Body of pancreas (tissue), 4 donors: ENCODE results near the gene ARNT2. TPM values are rescaled to one million over a fixed set of nuclear protein-coding genes. Genes with fewer than 3 reads are reported as not detected.

Experiments
- ATAC-seq: fragments of 150-250 bp; one replicate; pipeline ENCODE4 v1.9.1; 2016
- DNase-seq, 4 donors: peaks; one replicate each; pipeline ENCODE4 v3.0.0-alpha.2; 2019
- H3K27ac ChIP-seq, 4 donors: fragments of 200-600 bp; sonication (generic); 1 replicate in 3 of 4; 2 replicates in 1 of 4; pipeline versions ENCODE4 v1.5.1 to v1.6.1; 2016 to 2019; ENCODE audit warnings: mild to moderate bottlenecking in 1 of 4, mixed read lengths in 1 of 4, moderate library complexity in 1 of 4
- H3K27me3 ChIP-seq, 2 donors: fragments of 200-600 bp; sonication (generic); one replicate each; pipeline ENCODE4 v1.6.0; 2016; ENCODE audit warnings: mild to moderate bottlenecking in 1 of 2
- H3K36me3 ChIP-seq, 2 donors: fragments of 200-600 bp; sonication (generic); replicated peaks in 1 of 2; 2 replicates each; pipeline ENCODE4 v1.5.1; 2016; ENCODE audit warnings: low read depth in 2 of 2; ENCODE audit not compliant: insufficient read depth in 1 of 2
- H3K4me1 ChIP-seq: fragments of 200-600 bp; sonication (generic); one replicate; pipeline ENCODE4 v1.6.0; 2016
- H3K4me3 ChIP-seq, 2 donors: fragments of 200-600 bp; sonication (generic); 1 replicate in 1 of 2; 2 replicates in 1 of 2; pipeline ENCODE4 v1.5.1; 2016 to 2019
- H3K9me3 ChIP-seq, 3 donors: fragments of 200-600 bp; sonication (generic); 1 replicate in 2 of 3; 2 replicates in 1 of 3; pipeline ENCODE4 v1.5.1; 2016
- POLR2A ChIP-seq, 3 donors: fragments of 450-650 bp; IDR thresholded peaks; one replicate each; pipeline ENCODE4 v1.6.1; 2016; ENCODE audit warnings: antibody characterized with exemption in 3 of 3, mild to moderate bottlenecking in 2 of 3
- WGBS, 2 donors: methylation state at CpG; one replicate each; pipeline ENCODE4 v1.1.5; 2017; 5-methylcytosine and 5-hydroxymethylcytosine counted together
- intact Hi-C: fragments of 100-400 bp; cut with DNase I; formaldehyde crosslinking; loops from one replicate; pipeline ENCODE4 v1.15.1; 2023
- total RNA-seq, 2 donors: library from RNA; depleted of rRNA; stranded (reverse); fragments of >200 nt; gene quantifications; one replicate each; pipeline ENCODE4 v1.1.0, GENCODE V29; 2016
- TF ChIP-seq, protein P1 (sequence below), 7 experiments: fragments of 450-650 bp in 4 of 7; fragments of 200-600 bp in 3 of 7; sonication (generic) in 3 of 7; IDR thresholded peaks; one replicate each; pipeline ENCODE4 v1.5.1; 2016 to 2019; ENCODE audit warnings: antibody characterized with exemption in 7 of 7

The ARNT2 gene
- total RNA-seq, 2 donors from 2014 or later: 5.3 to 5.4 TPM

DNA sequence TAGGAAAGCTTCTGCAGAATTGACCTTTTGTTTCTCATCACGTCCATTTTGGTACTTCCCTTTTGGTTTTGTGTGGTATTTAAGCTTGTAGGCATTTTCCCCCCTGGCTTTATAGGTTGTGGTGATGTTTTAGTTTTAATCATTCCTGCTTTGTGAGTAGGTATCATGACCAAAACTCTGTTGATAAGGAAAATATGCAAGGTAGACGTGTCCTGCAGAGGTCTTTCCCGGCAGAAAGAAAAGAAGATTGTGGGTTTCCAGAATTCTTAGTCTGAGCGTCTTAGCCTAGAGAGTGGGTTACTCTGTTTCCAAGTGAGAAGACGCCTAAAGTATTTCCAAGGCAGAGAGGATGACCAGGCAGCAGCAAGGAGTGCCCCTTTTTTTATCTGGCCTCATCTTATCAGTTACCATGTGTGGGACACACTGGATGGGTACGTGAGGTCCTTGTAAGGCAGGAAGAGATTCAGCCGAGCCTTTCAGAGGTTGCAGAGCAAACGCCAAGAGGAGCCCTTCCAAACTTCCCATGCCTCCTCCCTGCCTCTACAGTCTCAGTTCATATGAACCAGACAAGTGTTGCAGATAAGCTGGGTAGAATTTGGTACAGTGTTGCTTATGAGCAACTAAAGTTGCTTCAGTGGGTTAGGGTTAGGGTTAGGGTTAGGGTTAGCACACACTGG, 58.8 kb downstream of the ARNT2 start:
- Histone ChIP-seq H3K9me3 (no peaks in the 10 kb centered on the region), H3K36me3 (no peaks in the 10 kb centered on the region), H3K4me3 (no peak overlapping the region), H3K4me1 (no peaks in the 10 kb centered on the region), H3K27ac (no peak overlapping the region), H3K27me3 (no peaks in the 10 kb centered on the region)
- ATAC-seq: no peak
- TF ChIP-seq POLR2A (IDR thresholded peaks at IDR 0.05): no peak
- TF ChIP-seq, protein P1, sequence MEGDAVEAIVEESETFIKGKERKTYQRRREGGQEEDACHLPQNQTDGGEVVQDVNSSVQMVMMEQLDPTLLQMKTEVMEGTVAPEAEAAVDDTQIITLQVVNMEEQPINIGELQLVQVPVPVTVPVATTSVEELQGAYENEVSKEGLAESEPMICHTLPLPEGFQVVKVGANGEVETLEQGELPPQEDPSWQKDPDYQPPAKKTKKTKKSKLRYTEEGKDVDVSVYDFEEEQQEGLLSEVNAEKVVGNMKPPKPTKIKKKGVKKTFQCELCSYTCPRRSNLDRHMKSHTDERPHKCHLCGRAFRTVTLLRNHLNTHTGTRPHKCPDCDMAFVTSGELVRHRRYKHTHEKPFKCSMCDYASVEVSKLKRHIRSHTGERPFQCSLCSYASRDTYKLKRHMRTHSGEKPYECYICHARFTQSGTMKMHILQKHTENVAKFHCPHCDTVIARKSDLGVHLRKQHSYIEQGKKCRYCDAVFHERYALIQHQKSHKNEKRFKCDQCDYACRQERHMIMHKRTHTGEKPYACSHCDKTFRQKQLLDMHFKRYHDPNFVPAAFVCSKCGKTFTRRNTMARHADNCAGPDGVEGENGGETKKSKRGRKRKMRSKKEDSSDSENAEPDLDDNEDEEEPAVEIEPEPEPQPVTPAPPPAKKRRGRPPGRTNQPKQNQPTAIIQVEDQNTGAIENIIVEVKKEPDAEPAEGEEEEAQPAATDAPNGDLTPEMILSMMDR (IDR thresholded peaks at IDR 0.05): no peak
- DNase-seq: no peak
- intact Hi-C loops: no loop called here
- 73 to 77% methylated on average over 8 of the region's 8 CpGs for WGBS, 2 donors

DNA sequence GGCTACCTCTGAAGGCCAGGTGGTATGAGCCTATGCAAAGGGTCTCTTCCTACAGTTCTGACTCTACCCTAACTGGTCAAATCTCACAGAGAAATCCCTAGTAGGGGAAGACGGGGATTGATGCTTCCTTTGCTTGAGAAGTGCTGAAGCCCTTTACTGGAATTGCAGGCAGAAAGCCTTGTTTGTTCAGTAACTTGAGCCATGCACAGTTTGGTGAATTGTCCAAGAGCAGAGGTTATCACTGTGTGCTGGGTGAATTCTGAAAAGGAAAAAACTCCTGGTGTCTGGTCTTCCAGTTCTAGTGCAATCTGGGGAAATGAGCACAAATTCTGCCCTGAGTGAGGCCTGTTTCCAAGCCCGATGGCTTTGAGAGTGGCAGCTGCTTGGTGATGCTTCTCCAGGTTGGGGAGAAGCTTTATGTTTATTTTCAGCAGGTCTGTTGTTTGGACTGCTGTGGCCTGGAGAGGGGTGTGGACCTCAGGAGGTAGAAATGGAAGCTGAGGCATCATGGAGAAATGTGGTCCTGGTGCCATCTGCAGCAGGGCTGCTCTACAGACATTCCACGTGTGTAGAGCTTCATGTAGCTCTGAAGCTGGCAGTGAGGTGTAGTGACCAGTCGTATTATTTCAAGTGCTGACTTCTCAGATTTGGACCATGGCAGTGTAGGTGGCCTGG, 60.9 kb downstream of the ARNT2 start:
- no peaks in the 10 kb centered on the region for H3K4me1 ChIP-seq
- no peaks in the 10 kb centered on the region for H3K27me3 ChIP-seq
- DNase-seq: no peak
- WGBS, 2 donors: 71 to 89% methylated on average over 4 of the region's 4 CpGs
- H3K9me3 ChIP-seq: no peaks in the 10 kb centered on the region
- intact Hi-C loops: no loop called here
- no peak for ATAC-seq
- no peak for TF ChIP-seq POLR2A (IDR thresholded peaks at IDR 0.05)
- TF ChIP-seq, protein P1 (IDR thresholded peaks at IDR 0.05): no peak
- no peak overlapping the region for H3K27ac ChIP-seq
- H3K4me3 ChIP-seq: no peak overlapping the region
- no peaks in the 10 kb centered on the region for H3K36me3 ChIP-seq

DNA sequence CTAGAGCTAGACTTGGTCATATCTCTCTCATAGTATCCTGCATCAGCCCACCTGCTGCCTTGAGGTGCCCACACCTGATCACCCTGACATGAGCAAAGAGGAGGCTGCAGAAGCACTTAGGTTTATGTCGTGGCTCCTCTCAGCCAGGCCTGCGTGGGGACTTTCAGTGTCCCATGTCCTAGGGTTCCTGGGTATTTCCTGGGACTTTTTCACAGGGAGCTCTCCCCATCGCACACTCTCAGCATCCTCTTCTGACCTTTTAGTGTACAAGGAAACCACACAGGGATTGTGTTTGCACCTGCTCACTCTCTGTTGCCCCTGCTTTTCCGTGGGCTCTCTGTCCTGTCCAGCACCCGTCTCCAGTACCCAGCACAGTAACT, 61.4 kb downstream of the ARNT2 start:
- Histone ChIP-seq H3K36me3 (no peaks in the 10 kb centered on the region), H3K4me1 (no peaks in the 10 kb centered on the region), H3K4me3 (no peak overlapping the region), H3K27me3 (no peaks in the 10 kb centered on the region), H3K9me3 (no peaks in the 10 kb centered on the region), H3K27ac (no peak overlapping the region)
- intact Hi-C loops: no loop called here
- TF ChIP-seq POLR2A (IDR thresholded peaks at IDR 0.05): no peak
- TF ChIP-seq, protein P1 (IDR thresholded peaks at IDR 0.05): no peak
- no peak for DNase-seq
- ATAC-seq: no peak
- WGBS, 2 donors: 84 to 87% methylated on average over 5 of the region's 5 CpGs

DNA sequence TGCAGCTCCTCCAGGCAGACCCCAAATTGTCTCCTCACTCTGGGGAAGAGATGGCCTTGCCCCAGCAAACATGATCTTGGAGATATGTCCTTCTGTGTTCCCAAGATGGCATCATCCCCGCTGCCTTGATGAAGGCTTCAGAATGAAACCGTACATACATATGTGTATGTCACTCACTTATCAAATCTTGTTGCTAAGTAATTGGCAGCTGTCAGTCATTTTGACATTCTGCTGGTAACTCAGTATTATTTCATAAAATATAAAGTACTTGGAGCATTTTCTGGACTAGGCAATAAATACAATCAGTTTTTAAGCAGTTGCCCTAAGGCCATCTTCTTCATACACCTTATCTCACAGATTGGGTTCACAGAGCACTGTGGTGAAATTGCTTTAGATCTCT, 62.4 kb downstream of the ARNT2 start:
- H3K4me3 ChIP-seq: no peak overlapping the region
- no peaks in the 10 kb centered on the region for H3K9me3 ChIP-seq
- no peak overlapping the region for H3K27ac ChIP-seq
- DNase-seq (no peak), ATAC-seq (no peak)
- intact Hi-C loops: no loop called here
- H3K36me3 ChIP-seq: no peaks in the 10 kb centered on the region
- H3K4me1 ChIP-seq: no peaks in the 10 kb centered on the region
- WGBS, 2 donors: 88 to 90% methylated on average over 2 of the region's 2 CpGs
- H3K27me3 ChIP-seq: no peaks in the 10 kb centered on the region
- TF ChIP-seq POLR2A (IDR thresholded peaks at IDR 0.05): no peak

DNA sequence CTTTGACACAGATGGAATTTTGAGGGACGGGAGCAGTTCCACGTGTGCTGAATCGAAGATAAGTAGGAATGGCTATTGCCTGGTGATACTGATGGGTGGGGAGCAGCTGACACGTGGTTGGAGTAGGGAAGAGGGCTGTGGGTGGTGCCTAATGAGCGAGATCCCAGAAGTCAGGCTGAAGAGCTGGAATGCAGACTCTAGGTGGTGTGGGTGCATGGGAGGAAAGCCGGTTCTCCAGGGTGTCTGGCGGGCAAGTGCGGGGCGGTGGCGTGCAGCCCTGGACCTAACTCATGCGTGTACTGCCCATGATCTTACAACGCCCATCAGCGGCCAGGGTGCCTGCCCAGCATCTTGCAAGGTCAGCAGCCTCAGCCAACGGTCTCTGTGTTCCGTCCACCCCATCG, 63.1 kb downstream of the ARNT2 start:
- Histone ChIP-seq H3K36me3 (no peaks in the 10 kb centered on the region), H3K27me3 (no peaks in the 10 kb centered on the region), H3K27ac (no peak overlapping the region), H3K4me3 (no peak overlapping the region), H3K9me3 (no peaks in the 10 kb centered on the region), H3K4me1 (no peaks in the 10 kb centered on the region)
- WGBS, 2 donors: 83 to 85% methylated on average over 15 to 16 of the region's 16 CpGs
- intact Hi-C loops: no loop called here
- ATAC-seq (no peak), DNase-seq (no peak)
- TF ChIP-seq, protein P1 (IDR thresholded peaks at IDR 0.05): no peak
- TF ChIP-seq POLR2A (IDR thresholded peaks at IDR 0.05): no peak
